Upper lobe of left lung (tissue), 4 donors: ENCODE results near the gene ZIC1.

Source experiments
- POLR2A ChIP-seq, 4 donors: fragments of 450-650 bp; IDR thresholded peaks; one replicate each; pipeline ENCODE4 v1.5.1; 2016 to 2017; ENCODE audit warnings: antibody characterized with exemption in 4 of 4, mild to moderate bottlenecking in 2 of 4
- TF ChIP-seq, protein P1 (sequence below), 6 experiments: fragments of 450-650 bp in 4 of 6; fragments of 200-600 bp in 2 of 6; sonication (generic) in 2 of 6; IDR thresholded peaks; one replicate each; pipeline ENCODE4 v1.5.1; 2016 to 2019; ENCODE audit warnings: antibody characterized with exemption in 6 of 6

DNA sequence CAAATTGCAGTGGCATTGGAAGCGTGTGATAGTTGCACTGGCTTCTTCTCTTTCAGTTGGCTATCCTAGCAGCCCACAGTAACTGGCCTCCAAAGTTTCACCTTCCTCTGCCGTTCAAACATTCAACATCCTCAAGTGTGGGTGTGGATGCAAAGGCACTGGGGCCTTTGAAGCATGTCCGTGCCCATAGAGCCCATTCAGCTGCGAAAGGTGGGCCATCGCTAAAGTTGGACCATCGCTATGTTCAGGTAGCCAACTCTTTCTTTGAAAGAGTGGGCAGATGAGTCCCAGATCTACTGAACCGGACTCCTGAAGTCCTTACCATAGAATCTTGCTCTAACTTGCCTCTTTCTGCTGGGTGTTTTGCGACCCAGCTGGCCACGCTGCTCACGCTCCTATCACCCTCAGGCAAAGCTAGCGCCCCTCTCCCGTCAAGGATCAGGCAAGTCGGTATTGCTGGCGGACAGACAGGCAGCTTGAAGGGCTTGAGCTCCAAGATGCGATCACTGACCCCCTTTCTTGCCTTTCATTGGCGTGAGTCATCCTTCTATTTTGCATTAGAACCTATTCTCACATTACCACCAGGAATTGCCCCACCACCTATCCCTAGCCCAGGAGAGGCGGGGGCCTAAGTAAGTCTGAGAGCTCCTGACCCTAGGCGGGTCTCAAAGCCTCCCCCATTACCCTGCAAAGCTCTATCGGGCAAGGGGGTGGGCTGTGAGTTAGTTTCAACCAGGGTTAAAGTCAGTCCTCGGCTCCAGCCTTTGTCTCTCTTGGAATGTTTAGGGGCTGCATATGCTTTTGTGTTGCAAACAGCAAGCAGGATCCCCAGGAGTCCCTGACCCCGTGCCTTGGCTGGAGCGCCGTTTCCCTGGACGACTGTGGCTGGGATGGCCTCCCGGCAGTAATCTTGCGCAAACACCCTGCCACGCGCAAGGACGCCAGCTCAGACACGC, 31.5 kb upstream of the ZIC1 start:
- TF ChIP-seq, protein P1, sequence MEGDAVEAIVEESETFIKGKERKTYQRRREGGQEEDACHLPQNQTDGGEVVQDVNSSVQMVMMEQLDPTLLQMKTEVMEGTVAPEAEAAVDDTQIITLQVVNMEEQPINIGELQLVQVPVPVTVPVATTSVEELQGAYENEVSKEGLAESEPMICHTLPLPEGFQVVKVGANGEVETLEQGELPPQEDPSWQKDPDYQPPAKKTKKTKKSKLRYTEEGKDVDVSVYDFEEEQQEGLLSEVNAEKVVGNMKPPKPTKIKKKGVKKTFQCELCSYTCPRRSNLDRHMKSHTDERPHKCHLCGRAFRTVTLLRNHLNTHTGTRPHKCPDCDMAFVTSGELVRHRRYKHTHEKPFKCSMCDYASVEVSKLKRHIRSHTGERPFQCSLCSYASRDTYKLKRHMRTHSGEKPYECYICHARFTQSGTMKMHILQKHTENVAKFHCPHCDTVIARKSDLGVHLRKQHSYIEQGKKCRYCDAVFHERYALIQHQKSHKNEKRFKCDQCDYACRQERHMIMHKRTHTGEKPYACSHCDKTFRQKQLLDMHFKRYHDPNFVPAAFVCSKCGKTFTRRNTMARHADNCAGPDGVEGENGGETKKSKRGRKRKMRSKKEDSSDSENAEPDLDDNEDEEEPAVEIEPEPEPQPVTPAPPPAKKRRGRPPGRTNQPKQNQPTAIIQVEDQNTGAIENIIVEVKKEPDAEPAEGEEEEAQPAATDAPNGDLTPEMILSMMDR (IDR thresholded peaks at IDR 0.05) = no peak
- TF ChIP-seq POLR2A (IDR thresholded peaks at IDR 0.05) = no peak
